Measurements from ENCODE around the gene STXBP4.

DNA sequence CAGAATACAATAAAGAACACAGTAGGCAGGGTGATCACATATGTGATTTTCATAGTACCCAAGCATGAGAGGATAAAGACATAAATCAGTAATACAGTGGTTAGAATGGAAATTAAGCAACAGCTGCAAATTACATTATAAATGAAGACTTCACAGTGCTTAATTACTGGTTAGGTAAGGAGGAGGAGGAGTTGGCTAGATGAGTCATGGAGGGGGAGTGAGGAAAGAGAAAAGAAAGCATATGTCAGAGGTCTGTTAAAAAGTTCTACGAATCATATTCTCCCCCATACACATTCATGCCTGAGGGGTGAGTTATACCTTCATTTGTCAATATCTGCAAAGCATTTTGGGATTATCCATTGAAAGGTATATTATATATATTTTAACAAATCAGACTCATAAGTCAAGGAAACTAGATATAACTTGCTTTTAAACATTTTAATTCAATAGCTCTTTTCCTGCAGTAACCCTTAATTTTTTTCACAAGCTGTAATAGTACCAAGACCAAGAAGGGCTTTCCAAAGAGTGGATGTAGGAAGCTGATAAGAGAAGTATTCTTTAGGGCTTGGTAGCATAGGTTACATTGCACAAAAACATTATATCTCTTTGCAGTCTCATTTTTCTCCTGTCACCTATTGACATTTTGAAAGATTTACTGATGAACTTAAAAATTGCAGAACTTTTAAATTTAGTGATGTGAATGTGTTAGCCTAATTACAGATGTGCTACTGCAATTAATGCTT, 99.3 kb downstream of the STXBP4 start:
- TF ChIP-seq, protein P1, sequence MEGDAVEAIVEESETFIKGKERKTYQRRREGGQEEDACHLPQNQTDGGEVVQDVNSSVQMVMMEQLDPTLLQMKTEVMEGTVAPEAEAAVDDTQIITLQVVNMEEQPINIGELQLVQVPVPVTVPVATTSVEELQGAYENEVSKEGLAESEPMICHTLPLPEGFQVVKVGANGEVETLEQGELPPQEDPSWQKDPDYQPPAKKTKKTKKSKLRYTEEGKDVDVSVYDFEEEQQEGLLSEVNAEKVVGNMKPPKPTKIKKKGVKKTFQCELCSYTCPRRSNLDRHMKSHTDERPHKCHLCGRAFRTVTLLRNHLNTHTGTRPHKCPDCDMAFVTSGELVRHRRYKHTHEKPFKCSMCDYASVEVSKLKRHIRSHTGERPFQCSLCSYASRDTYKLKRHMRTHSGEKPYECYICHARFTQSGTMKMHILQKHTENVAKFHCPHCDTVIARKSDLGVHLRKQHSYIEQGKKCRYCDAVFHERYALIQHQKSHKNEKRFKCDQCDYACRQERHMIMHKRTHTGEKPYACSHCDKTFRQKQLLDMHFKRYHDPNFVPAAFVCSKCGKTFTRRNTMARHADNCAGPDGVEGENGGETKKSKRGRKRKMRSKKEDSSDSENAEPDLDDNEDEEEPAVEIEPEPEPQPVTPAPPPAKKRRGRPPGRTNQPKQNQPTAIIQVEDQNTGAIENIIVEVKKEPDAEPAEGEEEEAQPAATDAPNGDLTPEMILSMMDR (IDR thresholded peaks at IDR 0.05; ENCODE audit: insufficient read depth, low read length, poor library complexity, severe bottlenecking), result no peak
- TF ChIP-seq EZH2phosphoT487 (conservative IDR thresholded peaks at IDR 0.05; ENCODE audit: low read length), result no peak
